HepG2 (cell line): ENCODE data around the gene LST1. TPM values are rescaled to one million over a fixed set of nuclear protein-coding genes. Genes with fewer than 3 reads are reported as not detected.

Experiments
- CEBPB ChIP-seq: IDR thresholded peaks from 2 replicates; pipeline ENCODE4 v1.6.1; 2011; ENCODE audit warnings: low read depth, low read length, improper control_type of control experiment, borderline replicate concordance
- ETV5 ChIP-seq: IDR thresholded peaks from 2 replicates; pipeline ENCODE4 v1.6.1; 2018; ENCODE audit warnings: missing biosample characterization, missing genetic modification reagents, inconsistent platforms, borderline replicate concordance
- FOXA1 ChIP-seq, 2 experiments: fragments of 450-650 bp in 1 of 2; sonication (generic) in 1 of 2; formaldehyde crosslinking in 1 of 2; IDR thresholded peaks; 2 replicates each; pipeline versions ENCODE4 v1.4.0 to v1.6.1; 2016 to 2020; ENCODE audit warnings: missing genetic modification reagents in 1 of 2
- KDM5A ChIP-seq: fragments of 200-600 bp; sonication (generic); IDR thresholded peaks from 2 replicates; pipeline ENCODE4 v1.7.0; 2018; ENCODE audit warnings: antibody characterized with exemption, mild to moderate bottlenecking, low read length, borderline replicate concordance
- NONO ChIP-seq, 2 experiments: fragments of 450-650 bp in 1 of 2; sonication (generic) in 1 of 2; formaldehyde crosslinking in 1 of 2; IDR thresholded peaks in 1 of 2; conservative IDR thresholded peaks in 1 of 2; 2 replicates each; pipeline versions ENCODE4 v1.6.1 to v1.8.0; 2017 to 2022; ENCODE audit warnings: mild to moderate bottlenecking in 1 of 2, missing genetic modification reagents in 1 of 2, moderate library complexity in 1 of 2
- POLR2A ChIP-seq, 2 experiments: IDR thresholded peaks; 2 replicates each; pipeline ENCODE4 v1.6.1; 2011; ENCODE audit warnings: low read depth in 2 of 2, low read length in 2 of 2, mild to moderate bottlenecking in 1 of 2, moderate library complexity in 1 of 2; ENCODE audit not compliant: insufficient read depth in 1 of 2
- RXRA ChIP-seq: sonication (generic); formaldehyde crosslinking; IDR thresholded peaks from 2 replicates; pipeline ENCODE4 v1.5.1; 2020; ENCODE audit warnings: missing genetic modification reagents
- TBX2 ChIP-seq: sonication (generic); formaldehyde crosslinking; IDR thresholded peaks from 2 replicates; pipeline ENCODE4 v1.5.0; 2020; ENCODE audit warnings: missing genetic modification reagents, mild to moderate bottlenecking, borderline replicate concordance
- TGIF2 ChIP-seq: IDR thresholded peaks from 2 replicates; pipeline ENCODE4 v1.6.1; 2016; ENCODE audit warnings: control low read depth, missing compliant biosample characterization
- ZFP36L1 ChIP-seq: sonication (generic); formaldehyde crosslinking; IDR thresholded peaks from 2 replicates; pipeline ENCODE4 v1.8.0; 2022; ENCODE audit warnings: mild to moderate bottlenecking, missing genetic modification reagents, moderate library complexity
- ZNF44 ChIP-seq: sonication (generic); formaldehyde crosslinking; IDR thresholded peaks from 2 replicates; pipeline ENCODE4 v1.5.1; 2020; ENCODE audit warnings: mild to moderate bottlenecking, missing genetic modification reagents
- ZNF598 ChIP-seq: sonication (generic); formaldehyde crosslinking; IDR thresholded peaks from 2 replicates; pipeline ENCODE4 v1.5.1; 2020; ENCODE audit warnings: mild to moderate bottlenecking, missing genetic modification reagents, borderline replicate concordance
- ZNF678 ChIP-seq: sonication (generic); formaldehyde crosslinking; IDR thresholded peaks from 2 replicates; pipeline ENCODE4 v1.4.0; 2020; ENCODE audit warnings: mild to moderate bottlenecking, missing genetic modification reagents
- ZNF7 ChIP-seq: IDR thresholded peaks from 2 replicates; pipeline ENCODE4 v1.6.1; 2016; ENCODE audit warnings: missing biosample characterization, missing genetic modification reagents
- ZNF83 ChIP-seq: sonication (generic); formaldehyde crosslinking; IDR thresholded peaks from 2 replicates; pipeline ENCODE4 v1.4.0; 2020; ENCODE audit warnings: missing genetic modification reagents, mild to moderate bottlenecking, borderline replicate concordance
- polyA plus RNA-seq, 8 experiments: library from polyadenylated mRNA; depleted of rRNA in 3 of 8; stranded (reverse) in 7 of 8; unstranded in 1 of 8; fragments of >200 nt; fragmentation: Illumina TruSeq in 4 of 8; extraction: Trizol in 4 of 8; gene quantifications; 2 replicates each; pipeline versions ENCODE4 v1.2.1 to v1.2.3, GENCODE V29; 2011 to 2016; ENCODE audit warnings: low read depth in 4 of 8, missing spikeins in 1 of 8, mixed read lengths in 1 of 8; ENCODE audit not compliant: insufficient read depth in 1 of 8
- total RNA-seq, 5 experiments: library from RNA; depleted of rRNA; stranded (reverse); fragments of >200 nt; fragmentation: Illumina TruSeq; extraction: Trizol; gene quantifications; 2 replicates each; pipeline ENCODE4 v1.2.3, GENCODE V29; 2016; ENCODE audit warnings: low read depth in 1 of 5
- TF ChIP-seq, protein P1 (sequence below): sonication (generic); formaldehyde crosslinking; IDR thresholded peaks from one replicate; pipeline ENCODE4 v1.5.1; 2020; ENCODE audit warnings: mild to moderate bottlenecking, missing genetic modification reagents; ENCODE audit errors: not compliant biosample characterization
- TF ChIP-seq, protein P2 (sequence below): sonication (generic); formaldehyde crosslinking; IDR thresholded peaks from 2 replicates; pipeline ENCODE4 v1.8.1; 2023; ENCODE audit warnings: mild to moderate bottlenecking, missing genetic modification reagents
- TF ChIP-seq, protein P3 (sequence below): sonication (generic); formaldehyde crosslinking; IDR thresholded peaks from 2 replicates; pipeline ENCODE4 v1.5.0; 2020; ENCODE audit warnings: mild to moderate bottlenecking, missing genetic modification reagents

Gene LST1
- total and polyA plus RNA-seq, 2 of the 13 experiments (the other 11 are each of a cell fraction or from before 2014, with no cell fraction given): not detected

DNA sequence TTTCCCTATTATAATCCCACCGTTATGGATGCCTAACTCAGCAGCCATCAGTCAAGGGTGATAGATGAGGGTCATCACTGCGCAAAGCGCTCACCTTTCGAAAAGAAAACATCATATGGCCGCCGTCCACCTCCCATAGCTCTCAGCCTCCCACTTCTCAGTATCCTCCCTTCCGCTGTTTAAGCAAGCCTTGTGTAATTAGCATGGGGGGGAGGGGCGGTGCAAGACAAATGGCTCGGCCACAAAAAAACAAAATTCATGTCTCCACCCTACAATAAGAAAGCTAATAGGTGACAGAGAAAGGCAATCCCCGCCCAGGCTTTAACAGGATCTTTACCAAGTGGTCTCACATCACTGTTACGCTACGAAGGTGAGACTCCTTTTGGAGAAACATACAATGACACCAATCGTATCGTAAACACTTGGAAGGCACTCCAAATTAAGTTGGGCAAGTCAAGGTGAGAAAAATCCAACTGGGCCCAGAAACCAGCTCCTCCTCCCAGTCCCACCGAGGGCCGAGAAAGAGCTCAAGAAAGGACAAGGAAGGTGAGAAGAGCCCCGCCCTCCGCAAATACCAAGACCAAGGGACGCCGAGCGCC lies 44.9 kb upstream of the LST1 start (continued):
- TF ChIP-seq, protein P1, sequence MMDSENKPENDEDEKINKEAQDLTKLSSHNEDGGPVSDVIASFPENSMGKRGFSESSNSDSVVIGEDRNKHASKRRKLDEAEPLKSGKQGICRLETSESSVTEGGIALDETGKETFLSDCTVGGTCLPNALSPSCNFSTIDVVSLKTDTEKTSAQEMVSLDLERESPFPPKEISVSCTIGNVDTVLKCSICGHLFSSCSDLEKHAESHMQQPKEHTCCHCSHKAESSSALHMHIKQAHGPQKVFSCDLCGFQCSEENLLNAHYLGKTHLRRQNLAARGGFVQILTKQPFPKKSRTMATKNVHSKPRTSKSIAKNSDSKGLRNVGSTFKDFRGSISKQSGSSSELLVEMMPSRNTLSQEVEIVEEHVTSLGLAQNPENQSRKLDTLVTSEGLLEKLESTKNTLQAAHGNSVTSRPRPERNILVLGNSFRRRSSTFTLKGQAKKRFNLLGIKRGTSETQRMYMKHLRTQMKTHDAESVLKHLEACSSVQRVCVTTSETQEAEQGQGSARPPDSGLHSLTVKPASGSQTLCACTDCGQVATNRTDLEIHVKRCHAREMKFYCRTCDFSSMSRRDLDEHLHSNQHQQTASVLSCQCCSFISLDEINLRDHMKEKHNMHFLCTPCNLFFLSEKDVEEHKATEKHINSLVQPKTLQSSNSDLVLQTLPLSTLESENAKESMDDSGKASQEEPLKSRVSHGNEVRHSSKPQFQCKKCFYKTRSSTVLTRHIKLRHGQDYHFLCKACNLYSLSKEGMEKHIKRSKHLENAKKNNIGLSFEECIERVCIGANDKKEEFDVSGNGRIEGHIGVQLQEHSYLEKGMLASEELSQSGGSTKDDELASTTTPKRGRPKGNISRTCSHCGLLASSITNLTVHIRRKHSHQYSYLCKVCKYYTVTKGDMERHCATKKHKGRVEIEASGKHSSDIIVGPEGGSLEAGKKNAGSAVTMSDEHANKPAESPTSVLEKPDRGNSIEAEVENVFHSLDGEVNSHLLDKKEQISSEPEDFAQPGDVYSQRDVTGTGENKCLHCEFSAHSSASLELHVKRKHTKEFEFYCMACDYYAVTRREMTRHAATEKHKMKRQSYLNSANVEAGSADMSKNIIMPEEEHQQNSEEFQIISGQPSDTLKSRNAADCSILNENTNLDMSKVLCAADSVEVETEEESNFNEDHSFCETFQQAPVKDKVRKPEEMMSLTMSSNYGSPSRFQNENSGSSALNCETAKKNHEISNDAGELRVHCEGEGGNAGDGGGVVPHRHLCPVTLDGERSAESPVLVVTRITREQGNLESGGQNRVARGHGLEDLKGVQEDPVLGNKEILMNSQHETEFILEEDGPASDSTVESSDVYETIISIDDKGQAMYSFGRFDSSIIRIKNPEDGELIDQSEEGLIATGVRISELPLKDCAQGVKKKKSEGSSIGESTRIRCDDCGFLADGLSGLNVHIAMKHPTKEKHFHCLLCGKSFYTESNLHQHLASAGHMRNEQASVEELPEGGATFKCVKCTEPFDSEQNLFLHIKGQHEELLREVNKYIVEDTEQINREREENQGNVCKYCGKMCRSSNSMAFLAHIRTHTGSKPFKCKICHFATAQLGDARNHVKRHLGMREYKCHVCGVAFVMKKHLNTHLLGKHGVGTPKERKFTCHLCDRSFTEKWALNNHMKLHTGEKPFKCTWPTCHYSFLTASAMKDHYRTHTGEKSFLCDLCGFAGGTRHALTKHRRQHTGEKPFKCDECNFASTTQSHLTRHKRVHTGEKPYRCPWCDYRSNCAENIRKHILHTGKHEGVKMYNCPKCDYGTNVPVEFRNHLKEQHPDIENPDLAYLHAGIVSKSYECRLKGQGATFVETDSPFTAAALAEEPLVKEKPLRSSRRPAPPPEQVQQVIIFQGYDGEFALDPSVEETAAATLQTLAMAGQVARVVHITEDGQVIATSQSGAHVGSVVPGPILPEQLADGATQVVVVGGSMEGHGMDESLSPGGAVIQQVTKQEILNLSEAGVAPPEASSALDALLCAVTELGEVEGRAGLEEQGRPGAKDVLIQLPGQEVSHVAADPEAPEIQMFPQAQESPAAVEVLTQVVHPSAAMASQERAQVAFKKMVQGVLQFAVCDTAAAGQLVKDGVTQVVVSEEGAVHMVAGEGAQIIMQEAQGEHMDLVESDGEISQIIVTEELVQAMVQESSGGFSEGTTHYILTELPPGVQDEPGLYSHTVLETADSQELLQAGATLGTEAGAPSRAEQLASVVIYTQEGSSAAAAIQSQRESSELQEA (CRISPR knock-in tag): peak; percentile 84
- TF ChIP-seq POLR2A (IDR thresholded peaks at IDR 0.05; ENCODE audit: insufficient read depth in 1 of 2, low read depth in 2 of 2, low read length in 2 of 2): 0 out of 4 replicates have a peak, but pooled peaks of 1 of the 2 experiments have one; percentile 20
- peak; percentile 78; the same call in 1 of the 2 replicates for TF ChIP-seq KDM5A
- no peak for TF ChIP-seq NONO (IDR thresholded peaks at IDR 0.05)
- TF ChIP-seq NONO (CRISPR knock-in tag; conservative IDR thresholded peaks at IDR 0.05): no peak
- 0 out of 2 replicates have a peak, but pooled peaks have one; percentile 19 for TF ChIP-seq ZNF7 (CRISPR knock-in tag)
- 0 out of 2 replicates have a peak, but pooled peaks have one; percentile 63 for TF ChIP-seq ZNF83 (CRISPR knock-in tag)
- 0 out of 2 replicates have a peak, but pooled peaks have one; percentile 46 for TF ChIP-seq TBX2 (CRISPR knock-in tag)
- TF ChIP-seq ZFP36L1: peak; percentile 67; the same call in 1 of the 2 replicates
- TF ChIP-seq ZNF44 (CRISPR knock-in tag): no peak
- TF ChIP-seq TGIF2 (CRISPR knock-in tag): no peak
- TF ChIP-seq RXRA (CRISPR knock-in tag): no peak
- no peak for TF ChIP-seq ZNF678 (CRISPR knock-in tag)
- peak; percentile 39; the same call in 1 of the 2 replicates for TF ChIP-seq ETV5 (CRISPR knock-in tag)
- 0 out of 2 replicates have a peak, but pooled peaks have one; percentile 41 for TF ChIP-seq CEBPB
- 0 out of 2 replicates have a peak, but pooled peaks have one; percentile 53 for TF ChIP-seq ZNF598 (CRISPR knock-in tag)
- TF ChIP-seq, protein P2, sequence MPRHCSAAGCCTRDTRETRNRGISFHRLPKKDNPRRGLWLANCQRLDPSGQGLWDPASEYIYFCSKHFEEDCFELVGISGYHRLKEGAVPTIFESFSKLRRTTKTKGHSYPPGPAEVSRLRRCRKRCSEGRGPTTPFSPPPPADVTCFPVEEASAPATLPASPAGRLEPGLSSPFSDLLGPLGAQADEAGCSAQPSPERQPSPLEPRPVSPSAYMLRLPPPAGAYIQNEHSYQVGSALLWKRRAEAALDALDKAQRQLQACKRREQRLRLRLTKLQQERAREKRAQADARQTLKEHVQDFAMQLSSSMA: 0 out of 2 replicates have a peak, but pooled peaks have one; percentile 8
- TF ChIP-seq FOXA1 (IDR thresholded peaks at IDR 0.05): no peak
- TF ChIP-seq FOXA1 (CRISPR knock-in tag; IDR thresholded peaks at IDR 0.05): peak; percentile 55
- TF ChIP-seq, protein P3, sequence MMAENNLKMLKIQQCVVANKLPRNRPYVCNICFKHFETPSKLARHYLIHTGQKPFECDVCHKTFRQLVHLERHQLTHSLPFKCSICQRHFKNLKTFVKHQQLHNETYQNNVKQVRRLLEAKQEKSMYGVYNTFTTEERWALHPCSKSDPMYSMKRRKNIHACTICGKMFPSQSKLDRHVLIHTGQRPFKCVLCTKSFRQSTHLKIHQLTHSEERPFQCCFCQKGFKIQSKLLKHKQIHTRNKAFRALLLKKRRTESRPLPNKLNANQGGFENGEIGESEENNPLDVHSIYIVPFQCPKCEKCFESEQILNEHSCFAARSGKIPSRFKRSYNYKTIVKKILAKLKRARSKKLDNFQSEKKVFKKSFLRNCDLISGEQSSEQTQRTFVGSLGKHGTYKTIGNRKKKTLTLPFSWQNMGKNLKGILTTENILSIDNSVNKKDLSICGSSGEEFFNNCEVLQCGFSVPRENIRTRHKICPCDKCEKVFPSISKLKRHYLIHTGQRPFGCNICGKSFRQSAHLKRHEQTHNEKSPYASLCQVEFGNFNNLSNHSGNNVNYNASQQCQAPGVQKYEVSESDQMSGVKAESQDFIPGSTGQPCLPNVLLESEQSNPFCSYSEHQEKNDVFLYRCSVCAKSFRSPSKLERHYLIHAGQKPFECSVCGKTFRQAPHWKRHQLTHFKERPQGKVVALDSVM (CRISPR knock-in tag): 0 out of 2 replicates have a peak, but pooled peaks have one; percentile 15
